Neural progenitor cell (in vitro differentiated cells): ENCODE measurements around the gene ARPC5L. TPM values are rescaled to one million over a fixed set of nuclear protein-coding genes. Genes with fewer than 3 reads are reported as not detected.
A peak's percentile ranks its signal among the peaks of the same experiment; 100 is the strongest.

Source experiments
- DNase-seq: peaks from one replicate; pipeline ENCODE4 v3.0.0-alpha.2; 2016; ENCODE audit warnings: low spot score
- H2AFZ ChIP-seq: fragments of 200-600 bp; sonication (generic); replicated peaks from 2 replicates; pipeline ENCODE4 v1.6.1; 2016; ENCODE audit warnings: antibody characterized with exemption
- H3F3A ChIP-seq: fragments of 200-600 bp; sonication (generic); 2 replicates; pipeline ENCODE4 v1.6.1; 2016; ENCODE audit warnings: antibody characterized with exemption, low read depth
- H3K27ac ChIP-seq: fragments of 200-600 bp; sonication (generic); 2 replicates; pipeline ENCODE4 v1.5.1; 2016; ENCODE audit warnings: mild to moderate bottlenecking
- H3K27me3 ChIP-seq: fragments of 200-600 bp; sonication (generic); 2 replicates; pipeline ENCODE4 v1.6.1; 2016; ENCODE audit warnings: mild to moderate bottlenecking, moderate library complexity
- H3K36me3 ChIP-seq: fragments of 200-600 bp; sonication (generic); 2 replicates; pipeline ENCODE4 v1.5.1; 2016
- H3K4me1 ChIP-seq: fragments of 200-600 bp; sonication (generic); 2 replicates; pipeline ENCODE4 v1.6.1; 2016; ENCODE audit warnings: mixed run types
- H3K4me2 ChIP-seq: fragments of 200-600 bp; sonication (generic); 2 replicates; pipeline ENCODE4 v1.6.1; 2016
- H3K4me3 ChIP-seq: fragments of 200-600 bp; sonication (generic); 2 replicates; pipeline ENCODE4 v1.5.1; 2016
- H3K79me2 ChIP-seq: fragments of 200-600 bp; sonication (generic); 2 replicates; pipeline ENCODE4 v1.6.1; 2016; ENCODE audit warnings: low read depth
- H3K9ac ChIP-seq: fragments of 200-600 bp; sonication (generic); 2 replicates; pipeline ENCODE4 v1.6.1; 2016
- H3K9me3 ChIP-seq: fragments of 200-600 bp; sonication (generic); 2 replicates; pipeline ENCODE4 v1.5.1; 2016; ENCODE audit warnings: low read depth
- H4K20me1 ChIP-seq: fragments of 200-600 bp; sonication (generic); 2 replicates; pipeline ENCODE4 v1.6.1; 2016; ENCODE audit warnings: low read depth
- H3K27ac Mint-ChIP-seq: 3 replicates; pipeline ENCODE4 v1.8.0; 2021; ENCODE audit warnings: mixed read lengths
- H3K27me3 Mint-ChIP-seq: 2 replicates; pipeline ENCODE4 v1.8.0; 2022; ENCODE audit warnings: low read depth, mild to moderate bottlenecking, inconsistent platforms, moderate library complexity, mixed read lengths; ENCODE audit not compliant: insufficient read depth
- H3K36me3 Mint-ChIP-seq: 3 replicates; pipeline ENCODE4 v1.8.0; 2021; ENCODE audit warnings: mixed read lengths
- H3K4me1 Mint-ChIP-seq: 3 replicates; pipeline ENCODE4 v1.8.0; 2021; ENCODE audit warnings: mixed read lengths
- H3K4me3 Mint-ChIP-seq: 3 replicates; pipeline ENCODE4 v1.8.0; 2021; ENCODE audit warnings: mild to moderate bottlenecking, moderate library complexity, mixed read lengths
- H3K9me3 Mint-ChIP-seq: 3 replicates; pipeline ENCODE4 v1.8.0; 2020; ENCODE audit warnings: mixed read lengths
- CTCF ChIP-seq: fragments of 200-600 bp; sonication (generic); IDR thresholded peaks from 2 replicates; pipeline ENCODE4 v1.5.1; 2017; ENCODE audit warnings: antibody characterized with exemption, mild to moderate bottlenecking
- EZH2 ChIP-seq: fragments of 200-600 bp; sonication (generic); IDR thresholded peaks from 2 replicates; pipeline ENCODE4 v1.6.1; 2017; ENCODE audit warnings: antibody characterized with exemption, mild to moderate bottlenecking, moderate library complexity
- EZH2phosphoT487 ChIP-seq: fragments of 200-600 bp; sonication (generic); IDR thresholded peaks from 2 replicates; pipeline ENCODE4 v1.6.1; 2017; ENCODE audit warnings: antibody characterized with exemption
- total RNA-seq: library from RNA; depleted of rRNA; stranded (reverse); fragments of >200 nt; gene quantifications from 2 replicates; pipeline ENCODE4 v1.2.3, GENCODE V29; 2015; ENCODE audit warnings: low replicate concordance

Gene ARPC5L
- total RNA-seq, 1 donor from 2014 or later = 24.0 TPM

- Histone ChIP-seq H3K27ac (peak overlapping the region; percentile 58), H3K79me2 (peaks cover 32% of the 10 kb centered on the region), H3K4me2 (no peak overlapping the region), H3K4me1 (peaks cover 14% of the 10 kb centered on the region), H4K20me1 (peaks cover 56% of the 10 kb centered on the region), H3K4me3 (no peak overlapping the region), H3K27me3 (no peaks in the 10 kb centered on the region), H2AFZ (no peak overlapping the region), H3F3A (peaks cover 63% of the 10 kb centered on the region), H3K36me3 (no peaks in the 10 kb centered on the region), H3K9me3 (no peaks in the 10 kb centered on the region), H3K9ac (no peak overlapping the region)
- Mint-ChIP-seq H3K36me3 (peaks cover 8% of the 10 kb centered on the region), H3K27ac (no peak overlapping the region), H3K4me3 (no peak overlapping the region), H3K9me3 (no peaks in the 10 kb centered on the region), H3K27me3 (peaks cover 9% of the 10 kb centered on the region), H3K4me1 (peaks cover 26% of the 10 kb centered on the region)
- TF ChIP-seq CTCF = peak; percentile 51
- no peak for TF ChIP-seq EZH2
- peak; percentile 68 for DNase-seq
Measured at GRCh38 chr9:124855944-124856765, 5.8 kb upstream of the ARPC5L start.

DNA sequence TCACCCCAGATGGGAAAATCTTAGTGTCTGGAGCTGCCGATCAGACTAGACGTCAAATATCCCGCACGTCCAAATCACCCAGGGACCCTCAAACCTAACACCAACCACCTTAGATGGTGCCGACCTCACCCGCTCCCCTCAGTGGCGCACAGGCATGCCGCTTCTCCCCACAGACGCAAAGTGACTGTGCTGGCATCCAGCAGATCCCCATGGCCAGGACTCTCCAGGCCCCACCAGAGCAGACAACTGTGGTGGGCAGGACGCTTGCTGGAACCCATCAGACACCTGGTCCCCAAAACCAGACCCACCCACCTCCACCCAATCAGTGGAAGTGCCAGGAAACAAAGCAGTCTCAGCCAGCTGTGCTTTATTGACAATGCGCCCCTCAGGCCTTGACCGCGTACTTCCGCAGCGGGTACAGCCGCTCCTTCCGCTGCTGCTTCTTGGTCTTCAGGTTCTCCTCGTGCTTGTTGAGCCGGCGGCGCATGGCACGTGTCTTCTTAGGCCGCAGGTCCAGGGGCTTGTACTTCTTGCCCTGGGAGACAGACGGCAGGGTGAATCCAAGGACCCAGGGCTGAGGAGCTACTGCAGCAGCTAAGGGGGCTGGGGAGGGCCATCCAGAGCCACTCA is 4.3 kb upstream of the ARPC5L start:
- Mint-ChIP-seq H3K4me3 (no peak overlapping the region), H3K36me3 (peaks cover 8% of the 10 kb centered on the region), H3K4me1 (peaks cover 26% of the 10 kb centered on the region), H3K9me3 (no peaks in the 10 kb centered on the region), H3K27me3 (peaks cover 7% of the 10 kb centered on the region), H3K27ac (no peak overlapping the region)
- no peak overlapping the region for H2AFZ ChIP-seq
- H3K9ac ChIP-seq = no peak overlapping the region
- peaks cover 41% of the 10 kb centered on the region for H3K79me2 ChIP-seq
- H3K27ac ChIP-seq = no peak overlapping the region
- H3K36me3 ChIP-seq = no peaks in the 10 kb centered on the region
- peaks cover 71% of the 10 kb centered on the region for H3F3A ChIP-seq
- H3K27me3 ChIP-seq = no peaks in the 10 kb centered on the region
- TF ChIP-seq CTCF = no peak
- no peak for TF ChIP-seq EZH2
- no peak for TF ChIP-seq EZH2phosphoT487
- H3K4me2 ChIP-seq = no peak overlapping the region
- no peak overlapping the region for H3K4me3 ChIP-seq
- H4K20me1 ChIP-seq = peaks cover 61% of the 10 kb centered on the region
- no peak for DNase-seq
- H3K4me1 ChIP-seq = peaks cover 14% of the 10 kb centered on the region
- no peaks in the 10 kb centered on the region for H3K9me3 ChIP-seq

GRCh38 chr9:124858330-124859046 is 3.4 kb upstream of the ARPC5L start:
- peaks cover 6% of the 10 kb centered on the region for H3K27me3 Mint-ChIP-seq
- H3K4me1 Mint-ChIP-seq = peaks cover 26% of the 10 kb centered on the region
- no peak overlapping the region for H3K4me2 ChIP-seq
- H3K9me3 ChIP-seq = no peaks in the 10 kb centered on the region
- peaks cover 43% of the 10 kb centered on the region for H3K79me2 ChIP-seq
- H2AFZ ChIP-seq = no peak overlapping the region
- peaks cover 61% of the 10 kb centered on the region for H4K20me1 ChIP-seq
- H3K27ac ChIP-seq = peak overlapping the region; percentile 25
- no peaks in the 10 kb centered on the region for H3K27me3 ChIP-seq
- peaks cover 79% of the 10 kb centered on the region for H3F3A ChIP-seq
- no peak overlapping the region for H3K4me3 ChIP-seq
- peak overlapping the region; percentile 27 for H3K4me3 Mint-ChIP-seq
- H3K9me3 Mint-ChIP-seq = no peaks in the 10 kb centered on the region
- H3K4me1 ChIP-seq = peaks cover 14% of the 10 kb centered on the region
- DNase-seq = no peak
- H3K9ac ChIP-seq = no peak overlapping the region
- no peaks in the 10 kb centered on the region for H3K36me3 ChIP-seq
- TF ChIP-seq EZH2 (no peak), CTCF (no peak)
- no peak overlapping the region for H3K27ac Mint-ChIP-seq
- H3K36me3 Mint-ChIP-seq = peaks cover 8% of the 10 kb centered on the region
